GM13976 (cell line): ENCODE data around the gene RPL36AL.
A peak's percentile ranks its signal among the peaks of the same experiment; 100 is the strongest.
"Not testable (repeated sequence)": the region's sequence is repeated elsewhere in the genome, so short reads cannot be mapped to it uniquely, and the experiment has no call there.

Experiments used
- DNase-seq: peaks from one replicate; pipeline ENCODE4 v3.0.0; 2012; ENCODE audit warnings: low spot score
- in situ Hi-C: fragments of 300-500 bp; cut with MboI; formaldehyde crosslinking; loops from one replicate; pipeline ENCODE4 v1.12.0; 2022; ENCODE audit warnings: low sequenced_read_pairs, mixed read lengths, inconsistent platforms; ENCODE audit not compliant: unreplicated experiment
- TF ChIP-seq, protein P1 (sequence below): IDR thresholded peaks from 2 replicates; pipeline ENCODE4 v1.5.1; 2012; ENCODE audit warnings: borderline replicate concordance, mild to moderate bottlenecking; ENCODE audit not compliant: insufficient read depth; ENCODE audit errors: extremely low read depth, missing control alignments, control extremely low read depth

Gene RPL36AL

GRCh38 chr14:49585803-49586672 is 34.4 kb downstream of the RPL36AL start, which contains the start of gene RPS29:
Gene RPS29 (minus strand): TSS chr14:49586380. CDS start chr14:49586346, 34 bp downstream.
- in situ Hi-C loops = no loop called here
- TF ChIP-seq, protein P1, sequence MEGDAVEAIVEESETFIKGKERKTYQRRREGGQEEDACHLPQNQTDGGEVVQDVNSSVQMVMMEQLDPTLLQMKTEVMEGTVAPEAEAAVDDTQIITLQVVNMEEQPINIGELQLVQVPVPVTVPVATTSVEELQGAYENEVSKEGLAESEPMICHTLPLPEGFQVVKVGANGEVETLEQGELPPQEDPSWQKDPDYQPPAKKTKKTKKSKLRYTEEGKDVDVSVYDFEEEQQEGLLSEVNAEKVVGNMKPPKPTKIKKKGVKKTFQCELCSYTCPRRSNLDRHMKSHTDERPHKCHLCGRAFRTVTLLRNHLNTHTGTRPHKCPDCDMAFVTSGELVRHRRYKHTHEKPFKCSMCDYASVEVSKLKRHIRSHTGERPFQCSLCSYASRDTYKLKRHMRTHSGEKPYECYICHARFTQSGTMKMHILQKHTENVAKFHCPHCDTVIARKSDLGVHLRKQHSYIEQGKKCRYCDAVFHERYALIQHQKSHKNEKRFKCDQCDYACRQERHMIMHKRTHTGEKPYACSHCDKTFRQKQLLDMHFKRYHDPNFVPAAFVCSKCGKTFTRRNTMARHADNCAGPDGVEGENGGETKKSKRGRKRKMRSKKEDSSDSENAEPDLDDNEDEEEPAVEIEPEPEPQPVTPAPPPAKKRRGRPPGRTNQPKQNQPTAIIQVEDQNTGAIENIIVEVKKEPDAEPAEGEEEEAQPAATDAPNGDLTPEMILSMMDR = no peak
- peak; percentile 93 for DNase-seq

GRCh38 chr14:49584981-49585640 is 35.3 kb downstream of the RPL36AL start:
- in situ Hi-C loops, DNase-seq: not testable (repeated sequence)

GRCh38 chr14:49584058-49584457 is 36.4 kb downstream of the RPL36AL start:
- in situ Hi-C loops = no loop called here
- no peak for DNase-seq
- TF ChIP-seq, protein P1 = no peak

DNA sequence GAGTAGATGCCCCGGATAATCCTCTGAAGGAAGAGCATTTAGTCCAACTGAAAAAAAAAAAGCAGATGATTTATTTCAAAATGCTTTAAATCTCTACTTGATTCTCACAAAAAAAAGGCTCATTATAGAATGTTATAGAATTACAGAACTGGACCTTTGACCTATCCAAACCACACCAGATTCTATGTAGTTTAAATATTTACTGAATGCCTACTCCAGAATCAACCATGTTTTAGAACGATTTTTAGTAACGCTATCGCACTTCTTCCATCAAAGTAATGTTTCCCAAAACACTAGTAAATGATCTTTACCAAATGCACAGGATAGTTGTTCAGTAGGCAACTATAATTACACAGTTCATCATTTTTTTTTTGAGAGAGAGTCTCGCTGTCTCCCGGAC is 36.8 kb downstream of the RPL36AL start:
- TF ChIP-seq, protein P1 = no peak
- no peak for DNase-seq
- in situ Hi-C loops = no loop called here

GRCh38 chr14:49582113-49582977 is 38.1 kb downstream of the RPL36AL start:
- DNase-seq = no peak
- TF ChIP-seq, protein P1 = no peak
- in situ Hi-C loops = no loop called here

GRCh38 chr14:49581209-49582112 is 39.0 kb downstream of the RPL36AL start:
- in situ Hi-C loops = no loop called here
- TF ChIP-seq, protein P1 = no peak
- DNase-seq = no peak
